Smooth muscle cell of the brain vasculature (primary cell): ENCODE data around the gene FAM217A.
A peak's percentile ranks its signal among the peaks of the same experiment; 100 is the strongest.
"Not testable (repeated sequence)": the region's sequence is repeated elsewhere in the genome, so short reads cannot be mapped to it uniquely, and the experiment has no call there.

Experiments used
- DNase-seq: peaks from one replicate; pipeline ENCODE4 v3.0.0-alpha.2; 2012; ENCODE audit warnings: low read depth, low spot score

The FAM217A gene

GRCh38 chr6:4078691-4079471, at the start of gene FAM217A:
TSS of gene FAM217A (minus strand) at chr6:4079137. CDS start at chr6:4077414, 1,723 bp downstream.
- DNase-seq, result no peak

- DNase-seq, result no peak
Measured at GRCh38 chr6:4128072-4128471, 49.1 kb upstream of the FAM217A start.

GRCh38 chr6:4125933-4126864, 47.3 kb upstream of the FAM217A start:
- peak; percentile 55 for DNase-seq

- DNase-seq, result no peak
Measured at GRCh38 chr6:4125500-4125899, 46.6 kb upstream of the FAM217A start.

GRCh38 chr6:4124351-4124750, 45.4 kb upstream of the FAM217A start:
- DNase-seq, result no peak

GRCh38 chr6:4115741-4116140, 36.8 kb upstream of the FAM217A start:
- DNase-seq, result no peak

- no peak for DNase-seq
Measured at GRCh38 chr6:4114123-4114522, 35.2 kb upstream of the FAM217A start.

- no peak for DNase-seq
Measured at GRCh38 chr6:4113649-4114048, 34.7 kb upstream of the FAM217A start.

GRCh38 chr6:4112366-4112765, 33.4 kb upstream of the FAM217A start:
- no peak for DNase-seq

- peak; percentile 67 for DNase-seq
Measured at GRCh38 chr6:4109363-4109815, 30.5 kb upstream of the FAM217A start.

- DNase-seq, result no peak
Measured at GRCh38 chr6:4108561-4109093, 29.7 kb upstream of the FAM217A start.

- DNase-seq, result no peak
Measured at GRCh38 chr6:4107873-4108272, 28.9 kb upstream of the FAM217A start.

- DNase-seq, result no peak
Measured at GRCh38 chr6:4105980-4106536, 27.1 kb upstream of the FAM217A start.

GRCh38 chr6:4103929-4104328, 25.0 kb upstream of the FAM217A start:
- DNase-seq, result no peak

- DNase-seq, result peak; percentile 20
Measured at GRCh38 chr6:4102687-4103244, 23.8 kb upstream of the FAM217A start.

- DNase-seq, result no peak
Measured at GRCh38 chr6:4101298-4101697, 22.4 kb upstream of the FAM217A start.

- DNase-seq, result no peak
Measured at GRCh38 chr6:4100655-4101054, 21.7 kb upstream of the FAM217A start.

- DNase-seq, result no peak
Measured at GRCh38 chr6:4093288-4093687, 14.4 kb upstream of the FAM217A start.

GRCh38 chr6:4091941-4092340, 13.0 kb upstream of the FAM217A start:
- DNase-seq, result no peak

GRCh38 chr6:4090043-4090442, 11.1 kb upstream of the FAM217A start:
- DNase-seq, result not testable (repeated sequence)

- no peak for DNase-seq
Measured at GRCh38 chr6:4088704-4089103, 9.8 kb upstream of the FAM217A start.

- no peak for DNase-seq
Measured at GRCh38 chr6:4085332-4085700, 6.4 kb upstream of the FAM217A start.
